OCI-LY1 (cell line): ENCODE measurements around the gene TBCD.

Experiments used
- H2AFZ ChIP-seq: fragments of 200-600 bp; sonication (generic), shearing (Covaris generic); 2 replicates; pipeline ENCODE4 v1.6.0; 2014; ENCODE audit warnings: antibody characterized with exemption, mild to moderate bottlenecking, low read length
- H3F3A ChIP-seq: fragments of 200-600 bp; sonication (generic), shearing (Covaris generic); 2 replicates; pipeline ENCODE4 v1.6.0; 2014; ENCODE audit warnings: mild to moderate bottlenecking, antibody characterized with exemption, low read length, moderate library complexity; ENCODE audit not compliant: insufficient read depth
- H3K27ac ChIP-seq: fragments of 200-600 bp; sonication (generic); 2 replicates; pipeline ENCODE4 v1.5.1; 2014; ENCODE audit warnings: low read length, mixed run types, mild to moderate bottlenecking, low read depth; ENCODE audit not compliant: poor library complexity, severe bottlenecking
- H3K27me3 ChIP-seq: fragments of 200-600 bp; sonication (generic); 2 replicates; pipeline ENCODE4 v1.6.0; 2014; ENCODE audit warnings: antibody characterized with exemption, mild to moderate bottlenecking, low read length, moderate library complexity; ENCODE audit not compliant: insufficient read depth
- H3K36me3 ChIP-seq: fragments of 200-600 bp; sonication (generic); 2 replicates; pipeline ENCODE4 v1.6.1; 2014; ENCODE audit warnings: mild to moderate bottlenecking, antibody characterized with exemption, low read length, moderate library complexity, mixed read lengths; ENCODE audit not compliant: insufficient read depth
- H3K4me1 ChIP-seq: fragments of 200-600 bp; sonication (generic); 2 replicates; pipeline ENCODE4 v1.5.1; 2014; ENCODE audit warnings: mild to moderate bottlenecking, low read length, moderate library complexity; ENCODE audit not compliant: insufficient read depth, severe bottlenecking
- H3K4me2 ChIP-seq: fragments of 200-600 bp; sonication (generic), shearing (Covaris generic); 2 replicates; pipeline ENCODE4 v1.6.1; 2014; ENCODE audit warnings: low read length
- H3K4me3 ChIP-seq: fragments of 200-600 bp; sonication (generic); 2 replicates; pipeline ENCODE4 v1.5.1; 2014; ENCODE audit warnings: low read length, low read depth, mild to moderate bottlenecking, mixed read lengths; ENCODE audit not compliant: poor library complexity, severe bottlenecking
- H3K79me2 ChIP-seq: fragments of 200-600 bp; shearing (Covaris generic); 2 replicates; pipeline ENCODE4 v1.6.1; 2016; ENCODE audit warnings: mixed run types, low read length, mixed read lengths; ENCODE audit not compliant: insufficient read depth
- H3K9ac ChIP-seq: fragments of 200-600 bp; sonication (generic), shearing (Covaris generic); 2 replicates; pipeline ENCODE4 v1.6.1; 2014; ENCODE audit warnings: mild to moderate bottlenecking, low read length, mixed read lengths
- H3K9me2 ChIP-seq: fragments of 200-600 bp; sonication (generic), shearing (Covaris generic); 2 replicates; pipeline ENCODE4 v1.6.1; 2014; ENCODE audit warnings: low read depth, mild to moderate bottlenecking, low read length, mixed read lengths
- H3K9me3 ChIP-seq: fragments of 200-600 bp; shearing (Covaris generic); 2 replicates; pipeline ENCODE4 v1.6.1; 2014; ENCODE audit warnings: low read length, mixed read lengths
- H4K20me1 ChIP-seq: fragments of 200-600 bp; sonication (generic), shearing (Covaris generic); 2 replicates; pipeline ENCODE4 v1.6.0; 2016; ENCODE audit warnings: mild to moderate bottlenecking, low read length; ENCODE audit not compliant: insufficient read depth
- EZH2 ChIP-seq: fragments of 200-600 bp; sonication (generic), shearing (Covaris generic); IDR thresholded peaks from 2 replicates; pipeline ENCODE4 v1.8.0; 2017; ENCODE audit warnings: borderline replicate concordance, mixed run types, mild to moderate bottlenecking, antibody characterized with exemption, low read length, moderate library complexity, mixed read lengths
- TF ChIP-seq, protein P1 (sequence below): fragments of 200-600 bp; sonication (generic), shearing (Covaris generic); IDR thresholded peaks from 2 replicates; pipeline ENCODE4 v1.5.1; 2017; ENCODE audit warnings: mild to moderate bottlenecking, antibody characterized with exemption, low read length, moderate library complexity, mixed read lengths

The TBCD gene

GRCh38 chr17:82799591-82799990 is 47.7 kb downstream of the TBCD start:
- no peak for TF ChIP-seq EZH2
- TF ChIP-seq, protein P1, sequence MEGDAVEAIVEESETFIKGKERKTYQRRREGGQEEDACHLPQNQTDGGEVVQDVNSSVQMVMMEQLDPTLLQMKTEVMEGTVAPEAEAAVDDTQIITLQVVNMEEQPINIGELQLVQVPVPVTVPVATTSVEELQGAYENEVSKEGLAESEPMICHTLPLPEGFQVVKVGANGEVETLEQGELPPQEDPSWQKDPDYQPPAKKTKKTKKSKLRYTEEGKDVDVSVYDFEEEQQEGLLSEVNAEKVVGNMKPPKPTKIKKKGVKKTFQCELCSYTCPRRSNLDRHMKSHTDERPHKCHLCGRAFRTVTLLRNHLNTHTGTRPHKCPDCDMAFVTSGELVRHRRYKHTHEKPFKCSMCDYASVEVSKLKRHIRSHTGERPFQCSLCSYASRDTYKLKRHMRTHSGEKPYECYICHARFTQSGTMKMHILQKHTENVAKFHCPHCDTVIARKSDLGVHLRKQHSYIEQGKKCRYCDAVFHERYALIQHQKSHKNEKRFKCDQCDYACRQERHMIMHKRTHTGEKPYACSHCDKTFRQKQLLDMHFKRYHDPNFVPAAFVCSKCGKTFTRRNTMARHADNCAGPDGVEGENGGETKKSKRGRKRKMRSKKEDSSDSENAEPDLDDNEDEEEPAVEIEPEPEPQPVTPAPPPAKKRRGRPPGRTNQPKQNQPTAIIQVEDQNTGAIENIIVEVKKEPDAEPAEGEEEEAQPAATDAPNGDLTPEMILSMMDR: no peak
- no peak overlapping the region for H3K4me3 ChIP-seq
- H3K4me1 ChIP-seq: no peaks in the 10 kb centered on the region
- no peak overlapping the region for H3K4me2 ChIP-seq
- no peak overlapping the region for H3K9ac ChIP-seq
- H3K9me3 ChIP-seq: no peaks in the 10 kb centered on the region
- no peaks in the 10 kb centered on the region for H3F3A ChIP-seq
- no peak overlapping the region for H2AFZ ChIP-seq
- no peaks in the 10 kb centered on the region for H3K79me2 ChIP-seq
- no peaks in the 10 kb centered on the region for H3K9me2 ChIP-seq
- no peak overlapping the region for H3K27ac ChIP-seq
- H3K36me3 ChIP-seq: peaks cover 28% of the 10 kb centered on the region
- no peaks in the 10 kb centered on the region for H3K27me3 ChIP-seq
- no peaks in the 10 kb centered on the region for H4K20me1 ChIP-seq

GRCh38 chr17:82800885-82801284 is 49.0 kb downstream of the TBCD start:
- no peaks in the 10 kb centered on the region for H4K20me1 ChIP-seq
- H3K9me3 ChIP-seq: no peaks in the 10 kb centered on the region

DNA sequence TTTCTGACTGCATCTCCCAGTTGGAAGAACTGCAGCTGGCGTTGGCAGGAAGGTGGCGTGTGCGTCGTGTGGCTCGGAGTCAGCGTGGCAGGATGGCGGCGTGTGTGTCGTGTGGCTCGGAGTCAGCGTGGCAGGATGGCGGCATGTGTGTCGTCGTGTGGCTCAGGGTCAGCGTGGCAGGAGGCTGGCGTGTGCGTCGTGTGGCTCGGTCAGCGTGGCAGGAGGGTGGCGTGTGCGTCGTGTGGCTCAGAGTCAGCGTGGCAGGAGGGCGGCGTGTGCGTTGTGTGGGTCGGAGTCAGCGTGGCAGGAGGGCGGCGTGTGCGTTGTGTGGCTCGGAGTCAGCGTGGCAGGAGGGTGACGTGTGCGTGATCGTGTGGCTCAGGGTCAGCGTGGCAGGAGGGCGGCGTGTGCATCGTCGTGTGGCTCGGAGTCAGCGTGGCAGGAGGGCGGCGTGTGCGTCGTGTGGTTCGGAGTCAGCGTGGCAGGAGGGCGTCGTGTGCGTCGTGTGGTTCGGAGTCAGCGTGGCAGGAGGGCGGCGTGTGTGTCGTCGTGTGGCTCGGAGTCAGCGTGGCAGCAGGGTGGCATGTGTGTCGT is 49.6 kb downstream of the TBCD start:
- Histone ChIP-seq H3K9ac (no peak overlapping the region), H3K79me2 (no peaks in the 10 kb centered on the region), H3K27ac (no peak overlapping the region), H3K9me3 (no peaks in the 10 kb centered on the region), H2AFZ (no peak overlapping the region), H3K4me3 (no peak overlapping the region), H3K4me2 (no peak overlapping the region), H3K4me1 (no peaks in the 10 kb centered on the region), H3K9me2 (no peaks in the 10 kb centered on the region), H3K27me3 (no peaks in the 10 kb centered on the region), H3F3A (no peaks in the 10 kb centered on the region), H3K36me3 (peaks cover 34% of the 10 kb centered on the region), H4K20me1 (no peaks in the 10 kb centered on the region)
- no peak for TF ChIP-seq EZH2
- TF ChIP-seq, protein P1: no peak

More at GRCh38 chr17:82800885-82801284, 49.0 kb downstream of the TBCD start:
- Histone ChIP-seq H3K27me3 (no peaks in the 10 kb centered on the region), H3K9me2 (no peaks in the 10 kb centered on the region), H3K27ac (no peak overlapping the region), H3K4me2 (no peak overlapping the region), H3K4me3 (no peak overlapping the region), H3K36me3 (peaks cover 31% of the 10 kb centered on the region), H3F3A (no peaks in the 10 kb centered on the region), H3K79me2 (no peaks in the 10 kb centered on the region), H2AFZ (no peak overlapping the region), H3K4me1 (no peaks in the 10 kb centered on the region), H3K9ac (no peak overlapping the region)
- TF ChIP-seq, protein P1: no peak
